Measurements from ENCODE around the gene LOC128125822.

GRCh38 chr6:63571361-63572043 lies 778 bp upstream of the LOC128125822 start:
- no peak for TF ChIP-seq CTCF (conservative IDR thresholded peaks at IDR 0.05; ENCODE audit: low read depth, low read length)
- no peak for TF ChIP-seq EZH2phosphoT487 (IDR thresholded peaks at IDR 0.05; ENCODE audit: borderline replicate concordance, low read length)

Data from PC-3 (cell line).